SH-SY5Y (cell line): ENCODE measurements around the gene RPL10A.

Experiments
- GATA2 ChIP-seq: IDR thresholded peaks from 2 replicates; pipeline ENCODE4 v1.6.1; 2011; ENCODE audit warnings: mild to moderate bottlenecking, low read depth, low read length
- GATA3 ChIP-seq: IDR thresholded peaks from 2 replicates; pipeline ENCODE4 v1.6.1; 2011; ENCODE audit warnings: low read depth, mild to moderate bottlenecking, low read length, moderate library complexity

- TF ChIP-seq GATA2: no peak
- no peak for TF ChIP-seq GATA3
Measured at GRCh38 chr6:35483490-35483889, 15.3 kb downstream of the RPL10A start.
